B cell (primary cell): Measurements from ENCODE around the gene OR52A1. TPM values are rescaled to one million over a fixed set of nuclear protein-coding genes. Genes with fewer than 3 reads are reported as not detected.
"Not testable (repeated sequence)": the region's sequence is repeated elsewhere in the genome, so short reads cannot be mapped to it uniquely, and the experiment has no call there.

Experiments
- ATAC-seq: fragments of 200-7000 bp; cut with Tn5 transposase; one replicate; pipeline ENCODE4 v1.10.0; 2021; ENCODE audit warnings: low read depth, mild to moderate bottlenecking, moderate number of reproducible peaks, moderate library complexity
- CTCF ChIA-PET: fragments of 350-600 bp; sonication (Branson Sonifier 250); formaldehyde crosslinking; loops from one replicate; lab custom pipeline; 2021; ENCODE audit warnings: antibody characterized with exemption, inconsistent platforms; lab: Charles Lee
- POLR2A ChIA-PET: fragments of 350-600 bp; sonication (Branson Sonifier 250); formaldehyde crosslinking; loops from one replicate; lab custom pipeline; 2021; ENCODE audit warnings: antibody characterized with exemption; lab: Charles Lee
- DNase-seq: peaks from one replicate; pipeline ENCODE4 v3.0.0; 2013
- H2AFZ ChIP-seq: 2 replicates; pipeline ENCODE4 v1.6.1; 2012; ENCODE audit warnings: mild to moderate bottlenecking, low read depth, low read length; ENCODE audit not compliant: insufficient read depth, poor library complexity, severe bottlenecking
- H3K27ac ChIP-seq, 2 donors: 1 replicate in 1 of 2; 2 replicates in 1 of 2; pipeline ENCODE4 v1.5.1; 2012 to 2013; ENCODE audit warnings: low read length in 2 of 2, mild to moderate bottlenecking in 2 of 2, moderate library complexity in 1 of 2
- H3K27me3 ChIP-seq, 4 experiments: fragments of 200-600 bp in 1 of 4; sonication (generic) in 1 of 4; replicated peaks in 1 of 4; 1 replicate in 2 of 4; 2 replicates in 2 of 4; pipeline versions ENCODE4 v1.6.1 to v1.7.0; 2013 to 2016; ENCODE audit warnings: low read length in 3 of 4, mild to moderate bottlenecking in 2 of 4, mixed read lengths in 1 of 4, moderate library complexity in 1 of 4; ENCODE audit not compliant: insufficient read depth in 4 of 4, control insufficient read depth in 3 of 4; ENCODE audit errors: control extremely low read depth in 1 of 4
- H3K36me3 ChIP-seq, 2 experiments: replicated peaks in 1 of 2; 1 replicate in 1 of 2; 2 replicates in 1 of 2; pipeline versions ENCODE4 v1.6.1 to v1.7.1; 2013; ENCODE audit warnings: low read length in 1 of 2; ENCODE audit not compliant: insufficient read depth in 2 of 2, control insufficient read depth in 1 of 2; ENCODE audit errors: control extremely low read depth in 1 of 2, extremely low read depth in 1 of 2
- H3K4me1 ChIP-seq, 2 donors: fragments of 200-600 bp in 1 of 2; sonication (generic) in 1 of 2; 1 replicate in 1 of 2; 2 replicates in 1 of 2; pipeline versions ENCODE4 v1.5.1 to v1.6.1; 2013 to 2017; ENCODE audit warnings: low read length in 2 of 2; ENCODE audit not compliant: control insufficient read depth in 2 of 2, insufficient read depth in 2 of 2
- H3K4me2 ChIP-seq: replicated peaks from 2 replicates; pipeline ENCODE3; 2012; ENCODE audit warnings: mild to moderate bottlenecking, low read depth, low read length; ENCODE audit not compliant: poor library complexity, severe bottlenecking
- H3K4me3 ChIP-seq, 5 experiments: fragments of 200-600 bp in 1 of 5; sonication (generic) in 1 of 5; 1 replicate in 3 of 5; 2 replicates in 2 of 5; pipeline versions ENCODE4 v1.5.1 to v1.7.0; 2011 to 2016; ENCODE audit warnings: low read length in 4 of 5, mild to moderate bottlenecking in 4 of 5, low read depth in 2 of 5, control low read depth in 1 of 5, moderate library complexity in 1 of 5; ENCODE audit not compliant: insufficient read depth in 1 of 5; ENCODE audit errors: control extremely low read depth in 1 of 5, extremely low read depth in 1 of 5
- H3K79me2 ChIP-seq: fragments of 200-600 bp; sonication (generic); one replicate; pipeline ENCODE4 v1.6.0; 2016; ENCODE audit warnings: low read length; ENCODE audit not compliant: control insufficient read depth, insufficient read depth
- H3K9ac ChIP-seq: fragments of 200-600 bp; sonication (generic); 2 replicates; pipeline ENCODE4 v1.6.1; 2017; ENCODE audit warnings: mild to moderate bottlenecking, low read length, moderate library complexity
- H3K9me3 ChIP-seq, 3 donors: one replicate each; pipeline versions ENCODE4 v1.6.1 to v1.7.1; 2013; ENCODE audit warnings: low read length in 2 of 3; ENCODE audit not compliant: control insufficient read depth in 2 of 3, insufficient read depth in 1 of 3; ENCODE audit errors: control extremely low read depth in 1 of 3
- H4K20me1 ChIP-seq: 2 replicates; pipeline ENCODE4 v1.6.0; 2012; ENCODE audit warnings: mild to moderate bottlenecking, low read length; ENCODE audit not compliant: insufficient read depth, control insufficient read depth, poor library complexity, severe bottlenecking
- H3K27ac Mint-ChIP-seq: one replicate; pipeline ENCODE4 v1.8.0; 2021; ENCODE audit warnings: mixed read lengths
- H3K27me3 Mint-ChIP-seq: one replicate; pipeline ENCODE4 v1.8.0; 2021; ENCODE audit warnings: mixed read lengths
- H3K4me1 Mint-ChIP-seq: one replicate; pipeline ENCODE4 v1.8.0; 2021; ENCODE audit warnings: mixed read lengths
- H3K4me3 Mint-ChIP-seq: one replicate; pipeline ENCODE4 v1.8.0; 2021; ENCODE audit warnings: mixed read lengths
- H3K9me3 Mint-ChIP-seq: one replicate; pipeline ENCODE4 v1.8.0; 2022; ENCODE audit warnings: mixed read lengths; ENCODE audit not compliant: insufficient read depth
- WGBS: methylation state at CpG from one replicate; pipeline ENCODE4 v1.1.5; 2013; ENCODE audit warnings: missing lambda C conversion rate; ENCODE audit not compliant: insufficient coverage; 5-methylcytosine and 5-hydroxymethylcytosine counted together
- intact Hi-C: fragments of 100-400 bp; cut with micrococcal nuclease; formaldehyde crosslinking; loops from one replicate; pipeline ENCODE4 v1.10.0; 2022
- polyA plus RNA-seq: library from polyadenylated mRNA; depleted of rRNA; stranded (reverse); fragments of >200 nt; gene quantifications from 2 replicates; pipeline ENCODE4 v1.2.3, GENCODE V29; 2012
- total RNA-seq, 2 donors: library from RNA; stranded (reverse); fragments of 120-200 nt in 1 of 2; gene quantifications; 1 replicate in 1 of 2; 2 replicates in 1 of 2; pipeline versions ENCODE4 v1.2.3 to v1.2.4, GENCODE V29; 2013 to 2022

Gene OR52A1
- total and polyA plus RNA-seq, 2 donors (not counting 1 experiment from before 2014, with no cell fraction given), result not detected

- ATAC-seq, intact Hi-C loops: not testable (repeated sequence)
Measured at GRCh38 chr11:5164807-5165206, 10.2 kb upstream of the OR52A1 start.

DNA sequence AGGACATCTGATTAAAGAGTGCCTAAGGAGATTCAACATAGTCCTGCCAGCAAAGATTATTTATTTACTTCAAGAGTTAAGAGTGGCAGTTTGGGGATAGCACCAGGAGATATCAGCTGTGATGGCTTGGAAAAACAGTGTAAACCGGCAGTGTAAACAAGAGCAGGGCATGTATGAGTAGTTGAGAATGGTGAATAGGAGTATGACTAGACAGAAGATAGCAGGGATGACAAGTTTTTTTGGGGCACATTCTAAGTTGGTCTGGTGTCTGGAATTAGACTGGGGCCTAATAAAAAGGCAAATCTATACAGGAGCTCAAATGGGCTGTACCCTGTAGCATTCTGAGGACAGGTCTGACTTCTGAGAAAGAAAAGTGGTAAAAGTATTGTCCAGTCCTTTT lies 6.5 kb upstream of the OR52A1 start:
- H3K9ac ChIP-seq, H2AFZ ChIP-seq, DNase-seq, H3K9me3 Mint-ChIP-seq, H3K79me2 ChIP-seq, H3K4me1 Mint-ChIP-seq, H3K9me3 ChIP-seq, H3K27me3 ChIP-seq, POLR2A ChIA-PET, H3K27ac ChIP-seq, H3K4me2 ChIP-seq, H3K27ac Mint-ChIP-seq, H3K4me3 ChIP-seq, H3K4me3 Mint-ChIP-seq, ATAC-seq, intact Hi-C loops, H3K36me3 ChIP-seq, H3K4me1 ChIP-seq, CTCF ChIA-PET, H4K20me1 ChIP-seq, H3K27me3 Mint-ChIP-seq: not testable (repeated sequence)
- no CpG with 5 or more reads among the region's 1 CpG for WGBS

More at GRCh38 chr11:5164807-5165206, 10.2 kb upstream of the OR52A1 start:
- H3K27me3 ChIP-seq, H3K27ac Mint-ChIP-seq, CTCF ChIA-PET, H3K9me3 Mint-ChIP-seq, H3K4me3 ChIP-seq, H3K4me2 ChIP-seq, POLR2A ChIA-PET, H3K36me3 ChIP-seq, H3K27me3 Mint-ChIP-seq, H3K9me3 ChIP-seq, H3K9ac ChIP-seq, H2AFZ ChIP-seq, H3K27ac ChIP-seq, H3K4me1 ChIP-seq, H3K4me1 Mint-ChIP-seq, H4K20me1 ChIP-seq, H3K4me3 Mint-ChIP-seq, H3K79me2 ChIP-seq, DNase-seq: not testable (repeated sequence)
- 81% methylated on average over 6 of the region's 6 CpGs for WGBS

- ATAC-seq, H3K27ac ChIP-seq, H3K27me3 Mint-ChIP-seq, H3K27ac Mint-ChIP-seq, POLR2A ChIA-PET, H3K4me1 Mint-ChIP-seq, H3K4me2 ChIP-seq, H3K4me3 ChIP-seq, H4K20me1 ChIP-seq, intact Hi-C loops, DNase-seq, H3K4me1 ChIP-seq, CTCF ChIA-PET, H3K9me3 Mint-ChIP-seq, H2AFZ ChIP-seq, H3K4me3 Mint-ChIP-seq, H3K9me3 ChIP-seq, H3K9ac ChIP-seq, H3K36me3 ChIP-seq, H3K79me2 ChIP-seq, H3K27me3 ChIP-seq: not testable (repeated sequence)
- 94% methylated on average over 2 of the region's 4 CpGs for WGBS
Measured at GRCh38 chr11:5160217-5160616, 5.7 kb upstream of the OR52A1 start.
